AG04449 (cell line): ENCODE results near the gene PCBP3.
A peak's percentile ranks its signal among the peaks of the same experiment; 100 is the strongest.
"Not testable (repeated sequence)": the region's sequence is repeated elsewhere in the genome, so short reads cannot be mapped to it uniquely, and the experiment has no call there.

Source experiments
- CTCF ChIA-PET: fragments of 350-600 bp; formaldehyde crosslinking; extraction: SDS; loops from one replicate; lab custom pipeline; 2021; ENCODE audit warnings: antibody characterized with exemption; lab: Yijun Ruan, JAX
- POLR2A ChIA-PET: fragments of 400-600, 350-600 bp; formaldehyde crosslinking; extraction: SDS; loops from one replicate; lab custom pipeline; 2020; ENCODE audit warnings: antibody characterized with exemption, inconsistent platforms; lab: Yijun Ruan, JAX
- DNase-seq: peaks from one replicate; pipeline ENCODE4 v3.0.0-alpha.2; 2010; ENCODE audit warnings: low read depth, low spot score
- H3K4me3 ChIP-seq: 2 replicates; pipeline ENCODE4 v1.5.1; 2011; ENCODE audit warnings: low read depth, mild to moderate bottlenecking, control low read depth, low read length
- TF ChIP-seq, protein P1 (sequence below): IDR thresholded peaks from one replicate; pipeline ENCODE4 v1.5.1; 2011; ENCODE audit warnings: mild to moderate bottlenecking, moderate library complexity, low read length, control low read depth, inconsistent platforms; ENCODE audit not compliant: insufficient read depth; ENCODE audit errors: missing control alignments

PCBP3 gene

DNA sequence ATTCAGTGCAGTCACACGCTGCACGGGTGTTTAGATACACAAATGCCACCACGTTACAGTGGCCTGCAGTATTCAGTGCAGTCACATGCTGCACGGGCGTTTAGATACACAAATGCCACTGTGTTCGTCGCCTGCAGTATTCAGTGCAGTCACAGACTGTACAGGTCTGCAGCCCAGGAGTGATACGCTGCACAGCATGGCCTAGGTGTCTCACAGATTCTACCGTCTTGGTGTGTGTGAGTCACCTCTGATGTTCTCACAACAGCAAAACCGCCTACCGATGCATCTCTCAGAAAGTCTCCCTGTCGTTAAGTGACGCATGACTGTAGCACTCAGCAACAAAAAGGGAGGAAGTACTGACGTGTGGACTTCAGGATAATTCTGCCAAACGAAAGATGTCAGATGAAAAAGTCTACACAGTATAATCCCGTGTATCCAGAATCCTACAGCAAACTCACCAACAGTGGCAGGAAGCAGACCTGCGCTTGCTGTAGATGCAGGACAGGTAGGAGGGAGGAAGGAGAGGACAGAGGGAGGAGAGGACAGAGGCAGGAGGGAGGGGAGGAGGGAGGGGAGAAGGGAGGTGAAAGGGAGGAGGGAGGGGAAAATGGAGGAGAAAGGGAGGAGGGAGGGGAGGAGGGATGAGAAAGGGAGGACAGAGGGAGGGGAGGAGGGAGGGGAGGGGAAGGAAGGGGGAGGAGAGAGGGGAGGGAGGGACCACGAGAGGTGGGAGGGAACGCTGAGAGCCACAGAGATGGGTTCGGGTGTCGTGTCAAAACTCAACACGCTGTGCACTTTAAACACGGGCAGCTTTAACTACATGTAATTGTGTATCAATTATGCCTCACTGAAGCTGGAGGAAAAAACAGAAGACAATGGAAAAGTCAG is 36.3 kb upstream of the PCBP3 start:
- ChIA-PET POLR2A (no interaction called here), CTCF (interaction anchor here (1.3 to 2.1 kb wide), 2 partner anchors 11 to 51 kb away, joined by 4 to 11 read pairs; no protein-coding TSS in a partner anchor)
- no peak for DNase-seq
- no peak overlapping the region for H3K4me3 ChIP-seq
- TF ChIP-seq, protein P1, sequence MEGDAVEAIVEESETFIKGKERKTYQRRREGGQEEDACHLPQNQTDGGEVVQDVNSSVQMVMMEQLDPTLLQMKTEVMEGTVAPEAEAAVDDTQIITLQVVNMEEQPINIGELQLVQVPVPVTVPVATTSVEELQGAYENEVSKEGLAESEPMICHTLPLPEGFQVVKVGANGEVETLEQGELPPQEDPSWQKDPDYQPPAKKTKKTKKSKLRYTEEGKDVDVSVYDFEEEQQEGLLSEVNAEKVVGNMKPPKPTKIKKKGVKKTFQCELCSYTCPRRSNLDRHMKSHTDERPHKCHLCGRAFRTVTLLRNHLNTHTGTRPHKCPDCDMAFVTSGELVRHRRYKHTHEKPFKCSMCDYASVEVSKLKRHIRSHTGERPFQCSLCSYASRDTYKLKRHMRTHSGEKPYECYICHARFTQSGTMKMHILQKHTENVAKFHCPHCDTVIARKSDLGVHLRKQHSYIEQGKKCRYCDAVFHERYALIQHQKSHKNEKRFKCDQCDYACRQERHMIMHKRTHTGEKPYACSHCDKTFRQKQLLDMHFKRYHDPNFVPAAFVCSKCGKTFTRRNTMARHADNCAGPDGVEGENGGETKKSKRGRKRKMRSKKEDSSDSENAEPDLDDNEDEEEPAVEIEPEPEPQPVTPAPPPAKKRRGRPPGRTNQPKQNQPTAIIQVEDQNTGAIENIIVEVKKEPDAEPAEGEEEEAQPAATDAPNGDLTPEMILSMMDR = no peak

DNA sequence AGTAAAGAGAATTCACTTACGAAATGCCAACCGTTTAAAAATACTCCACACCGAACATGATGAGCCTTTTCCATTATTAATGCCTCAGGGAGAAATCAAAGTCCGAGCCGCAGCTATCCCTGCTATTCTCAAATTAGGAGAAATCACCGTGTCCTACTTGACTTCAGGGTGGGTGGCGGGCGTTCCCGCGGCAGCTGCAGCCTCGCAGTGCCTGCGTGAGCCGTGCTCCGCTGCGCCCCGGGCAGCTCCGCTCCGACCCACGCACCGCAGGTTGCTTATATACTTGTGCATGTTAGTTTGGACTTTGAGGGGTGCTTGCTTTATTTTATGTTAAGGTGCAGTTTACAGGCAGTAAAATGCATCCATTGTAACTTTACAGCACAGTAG is 35.6 kb upstream of the PCBP3 start:
- TF ChIP-seq, protein P1 = no peak
- CTCF ChIA-PET = interaction anchor here (1.3 kb wide), 1 partner anchor 52 kb away, joined by 4 read pairs; no protein-coding TSS in a partner anchor
- POLR2A ChIA-PET = no interaction called here
- H3K4me3 ChIP-seq = no peak overlapping the region
- no peak for DNase-seq

DNA sequence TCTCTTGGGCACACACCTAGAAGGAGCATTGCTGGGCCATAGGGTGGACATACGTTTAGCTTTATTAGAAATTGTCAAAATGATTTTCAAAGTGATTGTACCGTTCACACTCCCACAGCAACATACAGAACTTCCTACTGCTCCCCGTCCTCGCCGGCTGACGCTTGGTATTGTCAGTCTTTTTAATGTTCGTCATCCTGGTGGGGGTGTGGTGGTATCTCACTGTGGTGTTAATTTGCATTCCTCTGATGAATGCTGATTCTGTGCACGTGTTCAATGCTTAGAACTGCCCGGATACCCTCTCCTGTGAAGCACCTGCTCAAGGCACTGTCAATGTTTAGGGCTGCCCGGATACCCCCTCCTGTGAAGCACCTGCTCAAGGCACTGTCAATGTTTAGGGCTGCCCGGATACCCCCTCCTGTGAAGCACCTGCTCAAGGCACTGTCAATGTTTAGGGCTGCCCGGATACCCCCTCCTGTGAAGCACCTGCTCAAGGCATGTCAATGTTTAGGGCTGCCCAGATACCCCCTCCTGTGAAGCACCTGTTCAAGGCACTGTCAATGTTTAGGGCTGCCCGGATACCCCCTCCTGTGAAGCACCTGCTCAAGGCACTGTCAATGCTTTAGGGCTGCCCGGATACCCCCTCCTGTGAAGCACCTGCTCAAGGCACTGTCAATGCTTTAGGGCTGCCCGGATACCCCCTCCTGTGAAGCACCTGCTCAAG is 34.6 kb upstream of the PCBP3 start:
- DNase-seq, POLR2A ChIA-PET, H3K4me3 ChIP-seq: not testable (repeated sequence)
- CTCF ChIA-PET = interaction anchor here (1.0 to 1.3 kb wide), 2 partner anchors 14 to 53 kb away, joined by 4 read pairs; no protein-coding TSS in a partner anchor

DNA sequence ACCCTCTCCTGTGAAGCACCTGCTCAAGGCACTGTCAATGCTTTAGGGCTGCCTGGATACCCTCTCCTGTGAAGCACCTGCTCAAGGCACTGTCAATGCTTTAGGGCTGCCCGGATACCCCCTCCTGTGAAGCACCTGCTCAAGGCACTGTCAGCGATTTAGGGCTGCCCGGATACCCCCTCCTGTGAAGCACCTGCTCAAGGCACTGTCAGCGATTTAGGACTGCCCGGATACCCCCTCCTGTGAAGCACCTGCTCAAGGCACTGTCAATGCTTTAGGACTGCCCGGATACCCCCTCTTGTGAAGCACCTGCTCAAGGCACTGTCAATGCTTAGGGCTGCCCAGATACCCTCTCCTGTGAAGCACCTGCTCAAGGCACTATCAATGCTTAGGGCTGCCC is 33.9 kb upstream of the PCBP3 start:
- DNase-seq, H3K4me3 ChIP-seq, POLR2A ChIA-PET, CTCF ChIA-PET: not testable (repeated sequence)

DNA sequence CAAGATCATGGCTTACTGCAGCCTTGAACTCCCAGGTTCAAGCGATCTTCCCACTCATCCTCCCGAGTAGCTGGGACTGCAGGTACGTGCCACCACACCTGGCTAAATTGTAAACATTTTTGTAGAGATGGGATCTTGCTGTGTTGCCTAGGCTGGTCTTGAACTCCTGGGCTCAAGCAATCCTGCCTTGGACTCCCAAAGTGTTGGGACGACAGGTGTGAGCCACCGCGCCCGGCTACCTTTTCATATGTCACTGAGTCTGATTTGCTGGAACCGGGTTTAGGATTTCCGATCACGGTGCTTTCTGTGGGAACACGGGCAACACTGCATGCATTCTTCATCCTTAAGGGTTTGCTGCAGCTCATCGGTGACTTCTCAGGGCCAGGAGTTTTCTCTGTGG is 32.2 kb upstream of the PCBP3 start:
- TF ChIP-seq, protein P1 = no peak
- no peak overlapping the region for H3K4me3 ChIP-seq
- POLR2A ChIA-PET = no interaction called here
- CTCF ChIA-PET = interaction anchor here (1.7 to 1.9 kb wide), 2 partner anchors 14 to 15 kb away, joined by 3 to 7 read pairs; no protein-coding TSS in a partner anchor
- DNase-seq = no peak

DNA sequence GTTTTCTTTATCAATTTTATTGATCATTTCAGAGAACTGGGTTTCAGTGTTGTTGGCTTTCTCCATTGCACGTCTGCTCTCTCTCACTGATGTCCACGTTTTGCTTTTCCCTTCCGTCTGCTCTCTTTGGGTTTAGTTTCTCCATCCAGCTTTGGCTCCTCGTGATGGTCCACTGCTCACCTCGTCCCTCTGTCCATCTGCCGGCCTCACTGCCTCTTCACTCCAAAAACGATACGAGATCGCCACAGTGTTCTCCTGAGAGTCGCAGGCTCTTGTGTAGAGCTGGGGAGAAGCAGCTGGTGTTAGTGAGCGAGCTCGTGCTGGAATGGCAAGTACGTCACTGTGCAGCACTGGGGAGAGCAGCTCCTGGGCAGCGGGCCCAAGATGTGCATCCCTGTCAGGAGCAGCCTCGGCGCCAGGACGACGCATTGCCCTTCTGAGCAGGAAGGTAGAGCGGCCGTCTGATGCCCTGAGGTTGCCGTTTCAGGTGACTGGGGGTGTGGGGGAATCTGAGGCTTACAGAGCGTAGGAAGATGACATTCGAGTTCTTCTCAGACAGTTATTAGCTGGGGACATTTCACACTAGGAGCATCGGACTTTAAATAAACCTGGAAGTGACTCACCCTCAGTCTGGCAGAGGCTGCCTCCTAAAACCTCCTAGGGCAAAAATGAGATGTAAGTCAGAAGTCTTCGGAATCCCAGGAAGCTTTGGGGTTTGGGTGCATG is 31.4 kb upstream of the PCBP3 start:
- TF ChIP-seq, protein P1 = no peak
- H3K4me3 ChIP-seq = no peak overlapping the region
- CTCF ChIA-PET = interaction anchor here (0.9 to 1.9 kb wide), 3 partner anchors 14 to 57 kb away, joined by 3 to 7 read pairs (median 3); no protein-coding TSS in a partner anchor
- POLR2A ChIA-PET = interaction anchor here (1.4 kb wide), 1 partner anchor 9 kb away, joined by 6 read pairs; no protein-coding TSS in a partner anchor
- DNase-seq = peak; percentile 16

DNA sequence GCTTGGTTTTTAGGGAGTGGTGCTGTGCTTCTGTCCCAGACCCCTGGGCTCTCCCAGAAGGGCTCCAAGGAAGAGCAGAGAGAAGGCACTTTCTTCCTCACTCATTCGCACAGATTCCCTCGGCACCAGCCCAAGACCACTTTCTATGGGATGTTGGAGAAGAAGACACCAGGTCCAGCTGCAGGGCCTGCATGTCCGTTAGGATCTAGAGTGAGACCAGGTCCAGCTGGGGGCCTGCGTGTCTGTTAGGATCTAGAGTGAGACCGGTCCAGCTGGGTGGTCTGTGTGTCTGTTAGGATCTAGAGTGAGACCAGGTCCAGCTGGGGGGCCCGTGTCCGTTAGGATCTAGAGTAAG is 30.9 kb upstream of the PCBP3 start:
- CTCF ChIA-PET = interaction anchor here (0.9 to 1.9 kb wide), 3 partner anchors 15 to 57 kb away, joined by 3 to 7 read pairs (median 3); no protein-coding TSS in a partner anchor
- POLR2A ChIA-PET = interaction anchor here (1.4 kb wide), 1 partner anchor 9 kb away, joined by 6 read pairs; no protein-coding TSS in a partner anchor
- not testable (repeated sequence) for H3K4me3 ChIP-seq, DNase-seq
